ENCODE measurements around the gene ZCCHC3.

Gene ZCCHC3

GRCh38 chr20:258963-259362 is 38.4 kb upstream of the ZCCHC3 start:
- DNase-seq (ENCODE audit: low spot score), result no peak
- TF ChIP-seq CTCF (IDR thresholded peaks at IDR 0.05; ENCODE audit: extremely low read depth, insufficient read depth, missing control alignments), result peak; percentile 24
- in situ Hi-C loops (cut with MboI; ENCODE audit: low pct_unique_long_range_greater_than_20kb, low sequenced_read_pairs, unreplicated experiment), result no loop called here

GRCh38 chr20:259981-260380 is 37.4 kb upstream of the ZCCHC3 start:
- in situ Hi-C loops (cut with MboI; ENCODE audit: low pct_unique_long_range_greater_than_20kb, low sequenced_read_pairs, unreplicated experiment), result no loop called here
- DNase-seq (ENCODE audit: low spot score), result no peak
- no peak for TF ChIP-seq CTCF (IDR thresholded peaks at IDR 0.05; ENCODE audit: extremely low read depth, insufficient read depth, missing control alignments)

- no peak for DNase-seq (ENCODE audit: low spot score)
- in situ Hi-C loops (cut with MboI; ENCODE audit: low pct_unique_long_range_greater_than_20kb, low sequenced_read_pairs, unreplicated experiment), result no loop called here
- no peak for TF ChIP-seq CTCF (IDR thresholded peaks at IDR 0.05; ENCODE audit: extremely low read depth, insufficient read depth, missing control alignments)
Measured at GRCh38 chr20:263701-264100, 33.7 kb upstream of the ZCCHC3 start.

GRCh38 chr20:266596-267562 is 30.5 kb upstream of the ZCCHC3 start:
- DNase-seq (ENCODE audit: low spot score), result peak; percentile 91
- in situ Hi-C loops (cut with MboI; ENCODE audit: low pct_unique_long_range_greater_than_20kb, low sequenced_read_pairs, unreplicated experiment), result no loop called here
- peak; percentile 96 for TF ChIP-seq CTCF (IDR thresholded peaks at IDR 0.05; ENCODE audit: extremely low read depth, insufficient read depth, missing control alignments)

GRCh38 chr20:270517-270916 is 26.9 kb upstream of the ZCCHC3 start:
- DNase-seq (ENCODE audit: low spot score), result no peak
- in situ Hi-C loops (cut with MboI; ENCODE audit: low pct_unique_long_range_greater_than_20kb, low sequenced_read_pairs, unreplicated experiment), result no loop called here
- no peak for TF ChIP-seq CTCF (IDR thresholded peaks at IDR 0.05; ENCODE audit: extremely low read depth, insufficient read depth, missing control alignments)

GRCh38 chr20:271069-271468 is 26.3 kb upstream of the ZCCHC3 start:
- TF ChIP-seq CTCF (IDR thresholded peaks at IDR 0.05; ENCODE audit: extremely low read depth, insufficient read depth, missing control alignments), result no peak
- in situ Hi-C loops (cut with MboI; ENCODE audit: low pct_unique_long_range_greater_than_20kb, low sequenced_read_pairs, unreplicated experiment), result no loop called here
- DNase-seq (ENCODE audit: low spot score), result no peak

Measured in GM13977 (cell line).